ENCODE data around the gene OR10H5. TPM values are rescaled to one million over a fixed set of nuclear protein-coding genes. Genes with fewer than 3 reads are reported as not detected.
"Not testable (repeated sequence)": the region's sequence is repeated elsewhere in the genome, so short reads cannot be mapped to it uniquely, and the experiment has no call there.

OR10H5 gene
- total RNA-seq, 4 donors from 2014 or later = not detected

- peak; percentile 99 for DNase-seq (ENCODE audit: low spot score in 2 of 2)
- Histone ChIP-seq H3K27ac (peak overlapping the region; percentile 98), H3K4me3 (peak overlapping the region; percentile 77), H3K36me3 (no peaks in the 10 kb centered on the region), H3K4me1 (peaks cover 20% of the 10 kb centered on the region), H3K9me3 (no peaks in the 10 kb centered on the region), H3K27me3 (no peaks in the 10 kb centered on the region)
- TF ChIP-seq POLR2A (IDR thresholded peaks at IDR 0.05) (peak in 1 of 2 donors; percentile 90), CTCF (IDR thresholded peaks at IDR 0.05) (no peak), POLR2AphosphoS5 (IDR thresholded peaks at IDR 0.05) (peak; percentile 48 to 85 (median 79)), EP300 (IDR thresholded peaks at IDR 0.05) (no peak)
- WGBS = 2% methylated on average over 44 of the region's 65 CpGs
These were observed 49.1 kb downstream of the OR10H5 start for GRCh38 chr19:15836330-15837220.

GRCh38 chr19:15837221-15837731 is 49.8 kb downstream of the OR10H5 start:
- peak overlapping the region; percentile 98 for H3K27ac ChIP-seq
- under 1% methylated on average over 9 of the region's 9 CpGs for WGBS
- peaks cover 20% of the 10 kb centered on the region for H3K4me1 ChIP-seq
- no peaks in the 10 kb centered on the region for H3K36me3 ChIP-seq
- H3K27me3 ChIP-seq = no peaks in the 10 kb centered on the region
- H3K9me3 ChIP-seq = no peaks in the 10 kb centered on the region
- peak overlapping the region; percentile 77 for H3K4me3 ChIP-seq
- TF ChIP-seq EP300 (IDR thresholded peaks at IDR 0.05) (no peak), POLR2A (IDR thresholded peaks at IDR 0.05) (no peak), POLR2AphosphoS5 (IDR thresholded peaks at IDR 0.05) (no peak), CTCF (IDR thresholded peaks at IDR 0.05) (no peak)
- no peak for DNase-seq (ENCODE audit: low spot score in 2 of 2)

- Histone ChIP-seq H3K4me1 (peaks cover 20% of the 10 kb centered on the region), H3K9me3 (no peaks in the 10 kb centered on the region), H3K27ac (no peak overlapping the region), H3K27me3 (no peaks in the 10 kb centered on the region), H3K4me3 (no peak overlapping the region), H3K36me3 (no peaks in the 10 kb centered on the region)
- 92% methylated on average over 3 of the region's 3 CpGs for WGBS
- no peak for DNase-seq (ENCODE audit: low spot score in 2 of 2)
- no peak for TF ChIP-seq POLR2AphosphoS5 (IDR thresholded peaks at IDR 0.05)
- TF ChIP-seq POLR2A (IDR thresholded peaks at IDR 0.05) = no peak
- TF ChIP-seq EP300 (IDR thresholded peaks at IDR 0.05) = no peak
- no peak for TF ChIP-seq CTCF (IDR thresholded peaks at IDR 0.05)
These were observed 50.9 kb downstream of the OR10H5 start for GRCh38 chr19:15838351-15838750.

- H3K4me1 ChIP-seq = peaks cover 20% of the 10 kb centered on the region
- H3K27ac ChIP-seq; H3K4me3 ChIP-seq; DNase-seq (ENCODE audit: low spot score in 2 of 2); H3K27me3 ChIP-seq; H3K9me3 ChIP-seq; H3K36me3 ChIP-seq: not testable (repeated sequence)
- 72% methylated on average over 4 of the region's 4 CpGs for WGBS
These were observed 52.4 kb downstream of the OR10H5 start for GRCh38 chr19:15839888-15840287.

GRCh38 chr19:15840833-15841232 is 53.4 kb downstream of the OR10H5 start:
- H3K27ac ChIP-seq = no peak overlapping the region
- whole genome bisulfite sequencing = 82% methylated on average over 2 of the region's 2 CpGs

More at GRCh38 chr19:15840833-15841232, 53.4 kb downstream of the OR10H5 start:
- H3K4me3 ChIP-seq = no peak overlapping the region
- H3K9me3 ChIP-seq = no peaks in the 10 kb centered on the region
- no peaks in the 10 kb centered on the region for H3K27me3 ChIP-seq
- peaks cover 16% of the 10 kb centered on the region for H3K4me1 ChIP-seq
- TF ChIP-seq POLR2AphosphoS5 (IDR thresholded peaks at IDR 0.05) (no peak), CTCF (IDR thresholded peaks at IDR 0.05) (no peak), POLR2A (IDR thresholded peaks at IDR 0.05) (no peak), EP300 (IDR thresholded peaks at IDR 0.05) (no peak)
- DNase-seq (ENCODE audit: low spot score in 2 of 2) = no peak
- no peaks in the 10 kb centered on the region for H3K36me3 ChIP-seq
